ENCODE data around the gene CAMK1D. TPM values are rescaled to one million over a fixed set of nuclear protein-coding genes. Genes with fewer than 3 reads are reported as not detected.

The CAMK1D gene
- polyA plus RNA-seq, 1 donor, result 8.4 TPM

GRCh38 chr10:12387561-12388210 lies 38.3 kb downstream of the CAMK1D start:
- Histone ChIP-seq H3K4me1 (ENCODE audit: control insufficient read depth, insufficient read depth, low read length) (no peaks in the 10 kb centered on the region), H3K36me3 (ENCODE audit: control insufficient read depth, insufficient read depth, low read length) (no peaks in the 10 kb centered on the region), H3K9me3 (ENCODE audit: control insufficient read depth, low read depth, low read length) (no peaks in the 10 kb centered on the region), H3K27ac (ENCODE audit: low read length) (no peak overlapping the region), H3K4me3 (ENCODE audit: low read length) (no peak overlapping the region), H3K27me3 (ENCODE audit: control insufficient read depth, insufficient read depth, low read length) (no peaks in the 10 kb centered on the region)
- WGBS (ENCODE audit: insufficient coverage, low lambda C conversion rate), result no CpG with 5 or more reads among the region's 15 CpGs
- DNase-seq, result no peak

DNA sequence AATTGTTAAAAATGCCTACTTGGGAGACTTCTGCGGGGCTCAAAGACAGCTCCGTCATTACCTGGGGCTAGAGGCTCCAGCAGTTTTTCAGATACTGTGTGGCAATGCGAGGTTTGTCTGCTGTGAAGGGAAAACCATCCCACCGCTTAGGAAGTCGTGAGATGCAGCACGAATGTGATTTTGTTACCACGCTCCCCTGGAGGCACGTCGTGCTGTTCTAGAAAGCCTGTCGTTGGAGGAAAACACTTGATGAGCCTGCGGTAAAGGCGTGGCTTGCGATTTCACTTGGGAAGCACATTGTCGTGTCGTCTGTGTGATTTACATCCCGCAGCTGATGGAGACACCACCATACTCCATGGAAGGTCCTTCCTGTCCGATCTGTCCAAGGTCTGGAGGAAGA lies 39.3 kb downstream of the CAMK1D start:
- Histone ChIP-seq H3K27me3 (ENCODE audit: control insufficient read depth, insufficient read depth, low read length) (no peaks in the 10 kb centered on the region), H3K27ac (ENCODE audit: low read length) (no peak overlapping the region), H3K4me3 (ENCODE audit: low read length) (no peak overlapping the region), H3K9me3 (ENCODE audit: control insufficient read depth, low read depth, low read length) (no peaks in the 10 kb centered on the region), H3K36me3 (ENCODE audit: control insufficient read depth, insufficient read depth, low read length) (no peaks in the 10 kb centered on the region), H3K4me1 (ENCODE audit: control insufficient read depth, insufficient read depth, low read length) (no peaks in the 10 kb centered on the region)
- 92% methylated on average over 2 of the region's 17 CpGs for whole genome bisulfite sequencing (ENCODE audit: insufficient coverage, low lambda C conversion rate)
- no peak for DNase-seq

GRCh38 chr10:12389154-12389734 lies 39.9 kb downstream of the CAMK1D start:
- H3K27ac ChIP-seq (ENCODE audit: low read length), result no peak overlapping the region
- DNase-seq, result no peak
- H3K36me3 ChIP-seq (ENCODE audit: control insufficient read depth, insufficient read depth, low read length), result no peaks in the 10 kb centered on the region
- H3K4me1 ChIP-seq (ENCODE audit: control insufficient read depth, insufficient read depth, low read length), result no peaks in the 10 kb centered on the region
- no peak overlapping the region for H3K4me3 ChIP-seq (ENCODE audit: low read length)
- no peaks in the 10 kb centered on the region for H3K9me3 ChIP-seq (ENCODE audit: control insufficient read depth, low read depth, low read length)
- H3K27me3 ChIP-seq (ENCODE audit: control insufficient read depth, insufficient read depth, low read length), result no peaks in the 10 kb centered on the region
- no CpG with 5 or more reads among the region's 17 CpGs for WGBS (ENCODE audit: insufficient coverage, low lambda C conversion rate)

DNA sequence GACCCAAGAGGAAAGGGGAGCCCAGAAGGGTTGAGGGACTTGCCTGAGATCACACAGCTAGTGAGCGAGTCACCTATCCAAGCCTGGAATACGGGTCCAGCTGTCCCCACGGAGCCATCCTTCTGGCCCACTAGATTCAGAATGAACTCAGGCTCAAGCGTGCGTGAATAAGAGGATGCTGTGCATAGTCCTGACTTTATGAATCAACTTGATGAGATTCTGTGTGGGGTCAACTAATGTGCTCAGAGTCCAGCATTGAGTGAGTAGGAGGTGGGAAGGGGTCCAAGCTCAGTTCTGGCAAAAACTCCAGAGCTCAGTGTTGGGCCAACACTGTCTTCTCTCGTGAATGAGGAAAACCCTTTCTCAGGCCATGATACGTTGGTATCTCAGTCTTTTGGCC lies 41.4 kb downstream of the CAMK1D start:
- WGBS (ENCODE audit: insufficient coverage, low lambda C conversion rate), result no CpG with 5 or more reads among the region's 7 CpGs
- Histone ChIP-seq H3K9me3 (ENCODE audit: control insufficient read depth, low read depth, low read length) (no peaks in the 10 kb centered on the region), H3K27ac (ENCODE audit: low read length) (no peak overlapping the region), H3K27me3 (ENCODE audit: control insufficient read depth, insufficient read depth, low read length) (no peaks in the 10 kb centered on the region), H3K4me1 (ENCODE audit: control insufficient read depth, insufficient read depth, low read length) (no peaks in the 10 kb centered on the region), H3K4me3 (ENCODE audit: low read length) (no peak overlapping the region), H3K36me3 (ENCODE audit: control insufficient read depth, insufficient read depth, low read length) (no peaks in the 10 kb centered on the region)
- no peak for DNase-seq

DNA sequence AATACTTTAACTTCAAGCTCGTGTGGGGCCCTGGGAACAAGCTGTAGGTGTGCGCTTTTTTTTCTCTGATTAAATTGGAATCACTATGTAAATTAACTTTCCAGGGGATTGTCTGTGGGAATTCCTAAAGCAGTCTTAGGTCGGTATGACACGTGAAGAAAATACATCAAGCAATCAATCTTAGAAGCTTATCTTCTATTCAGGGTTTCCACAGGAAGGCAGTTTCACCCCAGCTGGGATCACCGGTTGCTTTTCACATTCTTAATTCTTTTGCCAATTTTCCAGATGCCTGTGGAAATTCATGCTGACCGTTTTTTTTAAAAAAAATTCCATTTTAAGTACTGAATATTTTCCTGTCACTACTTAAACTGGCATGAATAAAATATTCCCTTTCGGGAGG lies 41.9 kb downstream of the CAMK1D start:
- H3K4me1 ChIP-seq (ENCODE audit: control insufficient read depth, insufficient read depth, low read length), result no peaks in the 10 kb centered on the region
- no peak overlapping the region for H3K27ac ChIP-seq (ENCODE audit: low read length)
- no peak overlapping the region for H3K4me3 ChIP-seq (ENCODE audit: low read length)
- no peaks in the 10 kb centered on the region for H3K36me3 ChIP-seq (ENCODE audit: control insufficient read depth, insufficient read depth, low read length)
- no peaks in the 10 kb centered on the region for H3K9me3 ChIP-seq (ENCODE audit: control insufficient read depth, low read depth, low read length)
- 49% methylated on average over 3 of the region's 7 CpGs for WGBS (ENCODE audit: insufficient coverage, low lambda C conversion rate)
- DNase-seq, result no peak
- no peaks in the 10 kb centered on the region for H3K27me3 ChIP-seq (ENCODE audit: control insufficient read depth, insufficient read depth, low read length)

- Histone ChIP-seq H3K27me3 (ENCODE audit: control insufficient read depth, insufficient read depth, low read length) (no peaks in the 10 kb centered on the region), H3K9me3 (ENCODE audit: control insufficient read depth, low read depth, low read length) (no peaks in the 10 kb centered on the region), H3K4me1 (ENCODE audit: control insufficient read depth, insufficient read depth, low read length) (no peaks in the 10 kb centered on the region), H3K27ac (ENCODE audit: low read length) (no peak overlapping the region), H3K4me3 (ENCODE audit: low read length) (no peak overlapping the region), H3K36me3 (ENCODE audit: control insufficient read depth, insufficient read depth, low read length) (no peaks in the 10 kb centered on the region)
- WGBS (ENCODE audit: insufficient coverage, low lambda C conversion rate), result no CpG with 5 or more reads among the region's 13 CpGs
- DNase-seq, result no peak
These were observed 44.5 kb downstream of the CAMK1D start for GRCh38 chr10:12393831-12394230.

- Histone ChIP-seq H3K27ac (ENCODE audit: low read length) (no peak overlapping the region), H3K4me1 (ENCODE audit: control insufficient read depth, insufficient read depth, low read length) (no peaks in the 10 kb centered on the region), H3K27me3 (ENCODE audit: control insufficient read depth, insufficient read depth, low read length) (no peaks in the 10 kb centered on the region), H3K36me3 (ENCODE audit: control insufficient read depth, insufficient read depth, low read length) (no peaks in the 10 kb centered on the region), H3K4me3 (ENCODE audit: low read length) (no peak overlapping the region), H3K9me3 (ENCODE audit: control insufficient read depth, low read depth, low read length) (no peaks in the 10 kb centered on the region)
- no peak for DNase-seq
- WGBS (ENCODE audit: insufficient coverage, low lambda C conversion rate), result no CpG with 5 or more reads among the region's 8 CpGs
These were observed 45.1 kb downstream of the CAMK1D start for GRCh38 chr10:12394241-12395033.

DNA sequence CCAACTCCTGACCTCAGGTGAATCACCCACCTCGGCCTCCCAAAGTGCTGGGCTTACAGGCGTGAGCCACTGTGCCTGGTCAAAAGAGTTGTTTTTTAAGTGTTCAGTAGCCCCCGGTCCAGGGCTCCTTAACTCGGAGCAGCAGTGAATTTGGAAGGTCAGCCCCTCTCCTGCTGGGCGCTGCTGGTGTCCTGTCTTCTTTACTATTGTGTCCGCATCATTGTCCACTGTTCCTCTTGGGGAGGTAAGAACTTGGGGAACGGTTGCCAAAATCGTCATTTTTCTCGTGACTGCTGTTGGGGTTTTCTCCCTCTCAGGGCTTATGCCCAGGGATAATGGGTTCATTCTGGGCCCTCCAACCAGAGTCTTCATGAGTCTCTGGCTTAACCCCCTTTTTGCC lies 46.7 kb downstream of the CAMK1D start:
- Histone ChIP-seq H3K36me3 (ENCODE audit: control insufficient read depth, insufficient read depth, low read length) (no peaks in the 10 kb centered on the region), H3K4me1 (ENCODE audit: control insufficient read depth, insufficient read depth, low read length) (no peaks in the 10 kb centered on the region), H3K9me3 (ENCODE audit: control insufficient read depth, low read depth, low read length) (no peaks in the 10 kb centered on the region), H3K4me3 (ENCODE audit: low read length) (no peak overlapping the region), H3K27ac (ENCODE audit: low read length) (no peak overlapping the region), H3K27me3 (ENCODE audit: control insufficient read depth, insufficient read depth, low read length) (no peaks in the 10 kb centered on the region)
- WGBS (ENCODE audit: insufficient coverage, low lambda C conversion rate), result no CpG with 5 or more reads among the region's 9 CpGs
- DNase-seq, result no peak

DNA sequence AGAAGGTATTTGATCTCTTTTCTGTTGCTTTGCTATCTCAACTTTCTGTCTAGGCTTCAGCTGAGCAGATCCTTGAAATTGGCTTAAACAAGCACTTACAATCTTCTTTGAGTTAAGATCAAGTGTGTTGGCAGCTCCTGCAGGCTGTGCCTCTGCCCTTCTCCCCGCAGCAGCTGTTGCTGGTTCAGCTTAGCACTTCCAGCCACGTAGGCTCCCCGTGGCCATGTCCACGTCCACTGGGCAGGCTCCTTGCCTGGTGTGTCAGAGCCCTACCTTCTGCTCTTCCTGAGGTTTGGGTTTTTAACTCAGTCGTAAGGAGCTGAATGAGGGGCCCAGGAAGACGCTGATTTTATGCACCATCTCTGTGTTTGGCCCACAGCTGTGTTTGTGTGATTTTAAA lies 47.2 kb downstream of the CAMK1D start:
- no peak overlapping the region for H3K27ac ChIP-seq (ENCODE audit: low read length)
- H3K36me3 ChIP-seq (ENCODE audit: control insufficient read depth, insufficient read depth, low read length), result no peaks in the 10 kb centered on the region
- DNase-seq, result no peak
- WGBS (ENCODE audit: insufficient coverage, low lambda C conversion rate), result 100% methylated on average over 1 of the region's 6 CpGs
- H3K4me3 ChIP-seq (ENCODE audit: low read length), result no peak overlapping the region
- H3K27me3 ChIP-seq (ENCODE audit: control insufficient read depth, insufficient read depth, low read length), result no peaks in the 10 kb centered on the region
- H3K4me1 ChIP-seq (ENCODE audit: control insufficient read depth, insufficient read depth, low read length), result no peaks in the 10 kb centered on the region
- no peaks in the 10 kb centered on the region for H3K9me3 ChIP-seq (ENCODE audit: control insufficient read depth, low read depth, low read length)

GRCh38 chr10:12397147-12397896 lies 48.0 kb downstream of the CAMK1D start:
- H3K4me3 ChIP-seq (ENCODE audit: low read length), result no peak overlapping the region
- no peak overlapping the region for H3K27ac ChIP-seq (ENCODE audit: low read length)
- WGBS (ENCODE audit: insufficient coverage, low lambda C conversion rate), result no CpG with 5 or more reads among the region's 10 CpGs
- no peaks in the 10 kb centered on the region for H3K9me3 ChIP-seq (ENCODE audit: control insufficient read depth, low read depth, low read length)
- DNase-seq, result no peak
- no peaks in the 10 kb centered on the region for H3K27me3 ChIP-seq (ENCODE audit: control insufficient read depth, insufficient read depth, low read length)
- H3K36me3 ChIP-seq (ENCODE audit: control insufficient read depth, insufficient read depth, low read length), result no peaks in the 10 kb centered on the region
- no peaks in the 10 kb centered on the region for H3K4me1 ChIP-seq (ENCODE audit: control insufficient read depth, insufficient read depth, low read length)

Measured in large intestine (tissue), 3 donors.